Astrocyte (in vitro differentiated cells and primary cell): Measurements from ENCODE around the gene ITPR2. TPM values are rescaled to one million over a fixed set of nuclear protein-coding genes. Genes with fewer than 3 reads are reported as not detected.

Experiments
- DNase-seq: peaks from one replicate; pipeline ENCODE4 v3.0.0-alpha.2; 2010; ENCODE audit warnings: low read depth
- FAIRE-seq: peaks from 2 replicates; lab custom pipeline; 2011; peaks lifted over from hg19 to GRCh38; lab: Jason Lieb, UNC
- H2AFZ ChIP-seq: 2 replicates; pipeline ENCODE4 v1.6.0; 2012; ENCODE audit warnings: low read depth, low read length, inconsistent platforms
- H3K27ac ChIP-seq: 2 replicates; pipeline ENCODE4 v1.5.1; 2011; ENCODE audit warnings: low read depth, low read length, inconsistent platforms
- H3K27me3 ChIP-seq: 2 replicates; pipeline ENCODE4 v1.6.0; 2011; ENCODE audit warnings: low read length, inconsistent platforms; ENCODE audit not compliant: insufficient read depth
- H3K36me3 ChIP-seq: 2 replicates; pipeline ENCODE4 v1.5.1; 2011; ENCODE audit warnings: low read length, inconsistent platforms; ENCODE audit not compliant: insufficient read depth
- H3K4me1 ChIP-seq: 2 replicates; pipeline ENCODE4 v1.5.1; 2011; ENCODE audit warnings: low read length, inconsistent platforms; ENCODE audit not compliant: insufficient read depth
- H3K4me2 ChIP-seq: 2 replicates; pipeline ENCODE4 v1.6.0; 2012; ENCODE audit warnings: low read length, inconsistent platforms
- H3K4me3 ChIP-seq: 2 replicates; pipeline ENCODE4 v1.5.1; 2011; ENCODE audit warnings: low read depth, mild to moderate bottlenecking, low read length, inconsistent platforms; ENCODE audit not compliant: insufficient read depth
- H3K79me2 ChIP-seq: 2 replicates; pipeline ENCODE4 v1.6.0; 2012; ENCODE audit warnings: mild to moderate bottlenecking, low read length, inconsistent platforms; ENCODE audit not compliant: insufficient read depth
- H3K9ac ChIP-seq: 2 replicates; pipeline ENCODE4 v1.6.0; 2012; ENCODE audit warnings: mild to moderate bottlenecking, low read length, inconsistent platforms
- H3K9me3 ChIP-seq: 2 replicates; pipeline ENCODE4 v1.5.1; 2012; ENCODE audit warnings: low read depth, mild to moderate bottlenecking, low read length, inconsistent platforms; ENCODE audit not compliant: insufficient read depth
- H4K20me1 ChIP-seq: 2 replicates; pipeline ENCODE4 v1.6.0; 2012; ENCODE audit warnings: low read length, inconsistent platforms; ENCODE audit not compliant: insufficient read depth
- H3K27ac Mint-ChIP-seq: one replicate; pipeline ENCODE4 v1.8.0; 2021; ENCODE audit warnings: mild to moderate bottlenecking, mixed read lengths; ENCODE audit not compliant: unreplicated experiment
- H3K27me3 Mint-ChIP-seq: one replicate; pipeline ENCODE4 v1.8.0; 2021; ENCODE audit warnings: low read depth, mixed read lengths; ENCODE audit not compliant: unreplicated experiment
- H3K36me3 Mint-ChIP-seq: one replicate; pipeline ENCODE4 v1.8.0; 2021; ENCODE audit warnings: low read depth, mixed read lengths; ENCODE audit not compliant: unreplicated experiment
- H3K4me1 Mint-ChIP-seq: one replicate; pipeline ENCODE4 v1.8.0; 2021; ENCODE audit warnings: low read depth, mixed read lengths; ENCODE audit not compliant: unreplicated experiment
- H3K4me3 Mint-ChIP-seq: one replicate; pipeline ENCODE4 v1.8.0; 2021; ENCODE audit warnings: mild to moderate bottlenecking, moderate library complexity, mixed read lengths; ENCODE audit not compliant: unreplicated experiment
- H3K9me3 Mint-ChIP-seq: one replicate; pipeline ENCODE4 v1.8.0; 2021; ENCODE audit warnings: mild to moderate bottlenecking, mixed read lengths; ENCODE audit not compliant: unreplicated experiment
- EZH2 ChIP-seq: IDR thresholded peaks from 2 replicates; pipeline ENCODE4 v1.6.1; 2012; ENCODE audit warnings: mild to moderate bottlenecking, low read length, inconsistent platforms; ENCODE audit not compliant: insufficient read depth
- total RNA-seq: library from RNA; stranded (reverse); gene quantifications from 2 replicates; pipeline ENCODE4 v1.2.1, GENCODE V29; 2021
- TF ChIP-seq, protein P1 (sequence below): IDR thresholded peaks from 2 replicates; pipeline ENCODE4 v1.5.1; 2011; ENCODE audit warnings: low read depth, mild to moderate bottlenecking, inconsistent platforms, low read length, moderate library complexity; ENCODE audit not compliant: insufficient read depth

The ITPR2 gene
- total RNA-seq, 1 donor from 2014 or later = 24.4 TPM

- DNase-seq = no peak
- H2AFZ ChIP-seq = no peak overlapping the region
- no peaks in the 10 kb centered on the region for H4K20me1 ChIP-seq
- FAIRE-seq = no peak
- peak overlapping the region; percentile 13 for H3K4me2 ChIP-seq
- no peak overlapping the region for H3K9ac ChIP-seq
- H3K4me1 Mint-ChIP-seq = peaks cover 3% of the 10 kb centered on the region
- H3K27me3 ChIP-seq = no peaks in the 10 kb centered on the region
- H3K27ac ChIP-seq = peak overlapping the region; percentile 20
- no peak overlapping the region for H3K27ac Mint-ChIP-seq
- H3K4me3 ChIP-seq = no peak overlapping the region
- H3K4me3 Mint-ChIP-seq = no peak overlapping the region
- H3K36me3 Mint-ChIP-seq = peaks cover 15% of the 10 kb centered on the region
- TF ChIP-seq, protein P1, sequence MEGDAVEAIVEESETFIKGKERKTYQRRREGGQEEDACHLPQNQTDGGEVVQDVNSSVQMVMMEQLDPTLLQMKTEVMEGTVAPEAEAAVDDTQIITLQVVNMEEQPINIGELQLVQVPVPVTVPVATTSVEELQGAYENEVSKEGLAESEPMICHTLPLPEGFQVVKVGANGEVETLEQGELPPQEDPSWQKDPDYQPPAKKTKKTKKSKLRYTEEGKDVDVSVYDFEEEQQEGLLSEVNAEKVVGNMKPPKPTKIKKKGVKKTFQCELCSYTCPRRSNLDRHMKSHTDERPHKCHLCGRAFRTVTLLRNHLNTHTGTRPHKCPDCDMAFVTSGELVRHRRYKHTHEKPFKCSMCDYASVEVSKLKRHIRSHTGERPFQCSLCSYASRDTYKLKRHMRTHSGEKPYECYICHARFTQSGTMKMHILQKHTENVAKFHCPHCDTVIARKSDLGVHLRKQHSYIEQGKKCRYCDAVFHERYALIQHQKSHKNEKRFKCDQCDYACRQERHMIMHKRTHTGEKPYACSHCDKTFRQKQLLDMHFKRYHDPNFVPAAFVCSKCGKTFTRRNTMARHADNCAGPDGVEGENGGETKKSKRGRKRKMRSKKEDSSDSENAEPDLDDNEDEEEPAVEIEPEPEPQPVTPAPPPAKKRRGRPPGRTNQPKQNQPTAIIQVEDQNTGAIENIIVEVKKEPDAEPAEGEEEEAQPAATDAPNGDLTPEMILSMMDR = no peak
- no peak for TF ChIP-seq EZH2
- H3K9me3 Mint-ChIP-seq = no peaks in the 10 kb centered on the region
- H3K4me1 ChIP-seq = peaks cover 7% of the 10 kb centered on the region
- H3K9me3 ChIP-seq = no peaks in the 10 kb centered on the region
- no peaks in the 10 kb centered on the region for H3K79me2 ChIP-seq
- H3K36me3 ChIP-seq = no peaks in the 10 kb centered on the region
- no peaks in the 10 kb centered on the region for H3K27me3 Mint-ChIP-seq
Observed at GRCh38 chr12:26697217-26697616, 135.8 kb downstream of the ITPR2 start.

GRCh38 chr12:26696613-26697092, 136.3 kb downstream of the ITPR2 start:
- peaks cover 13% of the 10 kb centered on the region for H3K4me1 ChIP-seq
- H3K27ac ChIP-seq = peak overlapping the region; percentile 20
- H3K9me3 Mint-ChIP-seq = no peaks in the 10 kb centered on the region
- H3K36me3 ChIP-seq = no peaks in the 10 kb centered on the region
- H3K27ac Mint-ChIP-seq = no peak overlapping the region
- peak overlapping the region; percentile 13 for H3K4me2 ChIP-seq
- no peak overlapping the region for H3K9ac ChIP-seq
- H3K4me1 Mint-ChIP-seq = peaks cover 7% of the 10 kb centered on the region
- no peaks in the 10 kb centered on the region for H4K20me1 ChIP-seq
- DNase-seq = peak; percentile 32
- H3K79me2 ChIP-seq = no peaks in the 10 kb centered on the region
- H3K27me3 Mint-ChIP-seq = no peaks in the 10 kb centered on the region
- no peak overlapping the region for H3K4me3 Mint-ChIP-seq
- H3K9me3 ChIP-seq = no peaks in the 10 kb centered on the region
- no peak for FAIRE-seq
- H3K27me3 ChIP-seq = no peaks in the 10 kb centered on the region
- H3K36me3 Mint-ChIP-seq = peaks cover 15% of the 10 kb centered on the region
- H3K4me3 ChIP-seq = no peak overlapping the region
- TF ChIP-seq, protein P1 = no peak
- no peak for TF ChIP-seq EZH2
- H2AFZ ChIP-seq = no peak overlapping the region

DNA sequence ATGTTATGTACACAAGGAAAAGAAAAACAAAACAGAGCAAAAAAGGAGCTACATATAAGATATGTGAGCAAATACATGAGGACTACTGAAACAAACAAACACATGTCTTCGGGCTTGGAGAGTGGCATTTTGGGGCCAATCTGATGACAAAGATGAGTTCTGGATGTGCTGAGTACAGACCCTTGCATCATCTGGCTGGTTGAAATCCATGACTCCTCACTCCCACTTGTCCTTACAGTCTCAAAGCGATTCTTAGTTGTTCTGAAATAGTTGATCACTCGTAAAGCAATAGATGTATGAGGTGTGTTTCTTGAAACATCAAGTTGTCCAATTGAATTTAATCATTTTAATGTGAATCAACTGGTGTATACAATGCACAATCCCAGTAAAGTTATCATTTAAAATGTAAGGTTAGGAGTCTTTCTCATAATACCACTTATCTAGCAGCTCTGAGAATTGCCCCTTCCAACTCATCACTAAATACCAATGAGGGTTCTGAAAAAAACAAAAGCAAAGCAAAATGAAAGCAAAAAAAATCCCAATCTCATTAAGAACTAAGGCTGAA, 136.9 kb downstream of the ITPR2 start:
- H3K27ac Mint-ChIP-seq = no peak overlapping the region
- no peaks in the 10 kb centered on the region for H3K79me2 ChIP-seq
- no peaks in the 10 kb centered on the region for H3K27me3 Mint-ChIP-seq
- TF ChIP-seq EZH2 = no peak
- TF ChIP-seq, protein P1 = no peak
- H3K27ac ChIP-seq = no peak overlapping the region
- H4K20me1 ChIP-seq = no peaks in the 10 kb centered on the region
- H3K36me3 Mint-ChIP-seq = peaks cover 15% of the 10 kb centered on the region
- no peaks in the 10 kb centered on the region for H3K27me3 ChIP-seq
- no peak overlapping the region for H2AFZ ChIP-seq
- no peak overlapping the region for H3K9ac ChIP-seq
- H3K36me3 ChIP-seq = no peaks in the 10 kb centered on the region
- H3K4me3 Mint-ChIP-seq = no peak overlapping the region
- H3K9me3 Mint-ChIP-seq = no peaks in the 10 kb centered on the region
- no peak overlapping the region for H3K4me3 ChIP-seq
- no peak for FAIRE-seq
- DNase-seq = no peak
- H3K9me3 ChIP-seq = no peaks in the 10 kb centered on the region
- H3K4me2 ChIP-seq = peak overlapping the region; percentile 13
- H3K4me1 Mint-ChIP-seq = peaks cover 13% of the 10 kb centered on the region
- peaks cover 17% of the 10 kb centered on the region for H3K4me1 ChIP-seq
